ENCODE data around the gene WRAP53.
A peak's percentile ranks its signal among the peaks of the same experiment; 100 is the strongest.

WRAP53 gene

GRCh38 chr17:7707858-7708750 is 19.8 kb downstream of the WRAP53 start:
- DNase-seq: no peak

- no peak for DNase-seq
Observed at GRCh38 chr17:7709031-7709430, 20.8 kb downstream of the WRAP53 start.

- no peak for DNase-seq
Observed at GRCh38 chr17:7710301-7710700, 22.0 kb downstream of the WRAP53 start.

GRCh38 chr17:7711051-7711755 is 22.9 kb downstream of the WRAP53 start:
- DNase-seq: no peak

GRCh38 chr17:7712111-7712771 is 24.0 kb downstream of the WRAP53 start:
- peak in 8 of 56 donors; percentile 3 to 49 (median 22) for DNase-seq

GRCh38 chr17:7713782-7714181 is 25.5 kb downstream of the WRAP53 start:
- no peak for DNase-seq

- DNase-seq: no peak
Observed at GRCh38 chr17:7714721-7715594, 26.7 kb downstream of the WRAP53 start.

GRCh38 chr17:7715936-7716886 is 27.9 kb downstream of the WRAP53 start:
- DNase-seq: no peak

- peak in 46 of 56 donors; percentile 34 to 87 (median 72) for DNase-seq
Observed at GRCh38 chr17:7716901-7717755, 28.9 kb downstream of the WRAP53 start, which contains the start of gene DNAH2. DNAH2 (plus strand) TSS chr17:7717744; CDS start chr17:7719735, 1,991 bp downstream.

- peak in 8 of 56 donors; percentile 6 to 36 (median 19) for DNase-seq
Observed at GRCh38 chr17:7717756-7718350, 29.6 kb downstream of the WRAP53 start.

GRCh38 chr17:7719661-7720060 is 31.4 kb downstream of the WRAP53 start:
- no peak for DNase-seq

GRCh38 chr17:7720125-7720524 is 31.8 kb downstream of the WRAP53 start:
- peak in 1 of 56 donors; percentile 2 for DNase-seq

GRCh38 chr17:7721612-7722011 is 33.3 kb downstream of the WRAP53 start:
- no peak for DNase-seq

GRCh38 chr17:7727886-7728285 is 39.6 kb downstream of the WRAP53 start:
- DNase-seq: no peak

GRCh38 chr17:7729816-7730215 is 41.5 kb downstream of the WRAP53 start:
- no peak for DNase-seq

GRCh38 chr17:7732981-7733539 is 44.8 kb downstream of the WRAP53 start:
- no peak for DNase-seq

GRCh38 chr17:7737601-7738000 is 49.3 kb downstream of the WRAP53 start:
- DNase-seq: no peak

GRCh38 chr17:7739746-7740145 is 51.5 kb downstream of the WRAP53 start:
- DNase-seq: no peak

Measured in amygdala (tissue), 56 donors.